Effector CD4-positive, alpha-beta T cell (primary cell): ENCODE data around the gene UBTF.
"Not testable (repeated sequence)": the region's sequence is repeated elsewhere in the genome, so short reads cannot be mapped to it uniquely, and the experiment has no call there.

Experiments
- DNase-seq: peaks from one replicate; pipeline ENCODE4 v3.0.0-alpha.2; 2020

The UBTF gene

DNA sequence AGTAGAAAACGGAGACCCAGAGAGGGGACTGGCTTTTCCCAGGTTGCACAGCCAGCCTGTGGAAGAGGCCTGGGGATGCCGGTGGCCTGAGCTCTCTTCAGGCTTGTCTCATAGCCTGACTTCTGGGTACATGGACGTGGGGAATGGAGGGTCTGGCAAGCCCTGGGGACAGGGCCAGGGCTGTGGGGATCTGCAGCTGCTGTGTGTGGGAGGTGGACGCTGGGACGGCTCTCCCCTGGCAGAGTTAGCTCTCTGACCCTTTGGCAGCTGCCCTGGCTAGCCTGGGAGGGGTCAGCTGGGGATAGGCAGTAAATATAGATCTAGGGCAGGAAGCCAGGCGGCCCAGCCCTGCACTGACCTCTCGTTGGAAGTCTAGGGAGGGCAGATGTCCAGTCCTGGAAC, 28.0 kb upstream of the UBTF start:
- DNase-seq = no peak

DNA sequence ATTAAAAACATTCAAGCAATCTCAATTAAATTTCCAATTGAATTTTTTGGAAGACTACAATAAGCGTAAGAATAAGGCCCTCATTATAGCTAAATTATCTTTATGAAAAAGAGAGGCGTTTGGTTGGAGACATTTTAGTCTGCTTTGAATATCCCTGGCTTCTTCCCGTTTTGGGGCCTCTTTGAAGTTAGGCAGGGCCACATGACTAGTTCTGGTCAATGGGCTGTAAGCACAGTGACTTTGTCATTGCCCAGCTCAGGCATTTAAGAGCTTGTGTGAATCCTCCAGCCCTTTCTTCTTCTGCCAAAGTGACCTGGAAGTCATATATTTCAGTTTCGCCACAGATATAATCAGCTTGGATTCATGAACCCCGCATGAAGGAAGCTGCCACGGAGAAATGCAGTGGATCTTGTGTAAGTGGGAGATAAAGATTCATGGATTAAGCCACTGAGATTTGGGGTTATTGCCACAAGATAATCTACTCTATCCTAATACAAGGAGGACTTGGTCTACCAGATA, 21.7 kb upstream of the UBTF start:
- DNase-seq = no peak

DNA sequence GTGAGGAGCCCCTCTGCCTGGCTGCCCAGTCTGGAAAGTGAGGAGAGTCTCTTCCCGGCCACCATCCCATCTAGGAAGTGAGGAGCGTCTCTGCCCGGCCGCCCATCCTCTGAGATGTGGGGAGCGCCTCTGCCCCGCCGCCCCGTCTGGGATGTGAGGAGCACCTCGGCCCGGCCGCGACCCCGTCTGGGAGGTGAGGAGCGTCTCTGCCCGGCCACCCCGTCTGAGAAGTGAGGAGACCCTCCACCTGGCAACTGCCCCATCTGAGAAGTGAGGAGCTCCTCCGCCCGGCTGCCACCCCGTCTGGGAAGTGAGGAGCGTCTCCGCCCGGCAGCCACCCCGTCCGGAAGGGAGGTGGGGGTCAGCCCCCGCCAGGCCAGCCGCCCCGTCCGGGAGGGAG, 18.4 kb upstream of the UBTF start:
- DNase-seq = not testable (repeated sequence)

DNA sequence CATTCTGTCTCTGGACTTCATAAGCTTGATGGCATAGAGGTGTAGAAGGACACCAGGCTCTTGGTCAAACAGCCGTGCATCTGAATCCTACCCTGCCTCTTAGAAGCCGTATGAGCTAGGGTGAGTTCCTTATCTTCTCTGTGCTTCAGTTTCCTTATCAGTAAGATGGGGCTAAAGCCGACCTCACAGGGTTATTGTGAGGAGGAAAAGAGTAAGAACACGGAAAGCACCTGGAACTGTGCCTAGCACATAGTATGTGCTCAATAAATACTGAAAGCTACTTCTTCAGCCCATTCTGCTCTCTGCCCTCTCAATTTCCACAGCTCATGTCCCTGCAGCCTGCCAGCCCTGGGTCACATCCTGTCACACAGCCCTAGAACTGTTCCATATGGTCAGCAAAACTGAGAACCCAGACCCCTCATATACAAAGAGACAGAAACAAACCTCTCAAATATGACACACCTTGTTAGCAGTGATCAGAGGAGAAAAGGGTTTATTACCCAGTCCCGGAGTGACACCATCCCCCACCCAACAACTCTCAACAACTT, 17.0 kb upstream of the UBTF start:
- DNase-seq = no peak

DNA sequence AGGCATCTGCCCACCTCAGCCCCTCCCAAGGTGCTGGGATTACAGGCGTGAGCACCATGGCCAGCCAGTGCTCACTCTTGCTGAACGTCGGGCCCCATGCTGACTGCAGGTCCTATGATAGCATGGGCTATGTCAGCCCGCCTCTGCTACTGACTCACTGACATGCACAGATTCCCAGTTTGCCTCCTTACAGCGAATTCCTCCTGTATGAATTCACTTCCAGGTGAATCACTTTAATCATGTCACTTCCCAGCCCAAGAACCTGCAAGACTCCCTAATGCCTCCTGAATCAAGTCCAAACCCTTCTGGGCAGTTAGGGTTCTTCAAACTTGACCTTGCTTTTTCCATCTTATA, 16.1 kb upstream of the UBTF start:
- DNase-seq = no peak

DNA sequence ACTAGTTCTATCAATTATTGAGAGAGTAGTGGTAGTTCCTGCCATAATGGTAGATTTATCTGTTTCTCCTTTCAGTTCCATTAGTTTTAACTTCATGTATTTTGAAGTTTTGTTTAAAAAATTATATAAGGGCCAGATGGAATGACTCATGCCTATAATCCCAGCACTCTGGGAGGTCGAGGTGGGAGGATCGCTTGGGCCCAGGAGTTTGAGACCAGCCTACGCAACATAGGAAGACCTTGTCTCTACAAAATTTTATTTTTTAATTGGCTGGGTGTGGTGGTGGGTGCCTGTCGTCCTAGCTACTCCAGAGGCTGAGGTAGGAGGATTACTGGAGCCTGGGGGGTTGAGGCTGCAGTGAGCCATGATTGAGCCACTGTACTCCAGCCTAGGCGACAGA, 14.1 kb upstream of the UBTF start:
- DNase-seq = no peak

DNA sequence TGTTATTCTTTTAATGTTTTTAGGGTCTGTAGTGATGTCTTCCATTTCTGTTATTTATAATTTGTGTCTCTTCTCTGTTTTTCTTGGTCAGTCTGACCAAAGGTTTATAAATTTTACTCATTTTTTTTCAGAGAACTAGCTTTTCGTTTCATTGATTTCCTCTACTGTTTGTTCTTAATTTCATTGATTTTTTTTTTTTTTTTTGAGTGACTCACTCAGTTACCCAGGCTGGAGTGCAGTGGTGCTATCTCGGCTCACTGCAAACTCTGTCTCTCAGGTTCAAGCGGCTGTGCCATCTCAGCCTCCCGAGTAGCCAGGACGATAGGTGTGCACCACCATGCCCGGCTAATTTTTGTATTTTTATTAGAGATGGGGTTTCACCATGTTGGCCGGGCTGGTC, 12.6 kb upstream of the UBTF start:
- DNase-seq = no peak

DNA sequence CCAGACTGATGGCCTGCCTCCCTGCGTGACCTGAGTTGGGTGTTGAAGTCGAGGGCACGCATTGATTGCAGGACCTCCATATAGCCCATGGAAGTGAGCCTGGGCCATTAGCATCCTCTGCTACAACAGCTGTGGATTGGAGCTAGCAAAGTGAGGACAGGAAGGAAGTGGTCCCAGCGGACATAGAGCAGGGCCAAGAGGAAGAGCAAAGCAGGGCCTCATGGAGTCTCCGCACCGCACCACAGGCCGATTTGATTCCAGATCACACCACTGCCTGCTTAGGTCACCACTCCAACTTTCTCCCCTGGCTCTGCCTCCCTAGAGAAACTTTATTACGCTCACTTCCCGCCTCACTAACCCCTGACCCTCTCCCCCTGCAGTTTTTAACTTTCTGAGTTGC, 10.7 kb upstream of the UBTF start:
- no peak for DNase-seq

DNA sequence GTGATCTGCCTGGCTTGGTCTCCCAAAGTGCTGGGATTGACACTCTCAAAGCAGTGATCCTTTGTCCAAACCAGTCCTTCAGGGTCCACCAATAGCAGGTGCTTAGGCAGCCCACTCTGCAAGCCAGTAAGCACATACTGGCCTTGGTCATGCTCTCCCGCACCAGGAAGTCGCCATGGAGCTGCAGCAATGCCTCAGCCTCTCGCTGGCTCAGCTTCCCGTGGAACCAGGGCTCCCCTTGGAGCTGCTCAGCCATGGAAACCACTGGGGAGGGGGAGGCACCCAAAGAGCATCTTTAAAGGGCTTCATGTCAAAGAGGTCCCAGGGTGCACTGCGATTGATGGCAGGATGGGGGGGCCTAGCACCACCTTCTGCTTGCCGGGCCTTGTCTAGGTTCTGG, 9.6 kb upstream of the UBTF start:
- DNase-seq = no peak

DNA sequence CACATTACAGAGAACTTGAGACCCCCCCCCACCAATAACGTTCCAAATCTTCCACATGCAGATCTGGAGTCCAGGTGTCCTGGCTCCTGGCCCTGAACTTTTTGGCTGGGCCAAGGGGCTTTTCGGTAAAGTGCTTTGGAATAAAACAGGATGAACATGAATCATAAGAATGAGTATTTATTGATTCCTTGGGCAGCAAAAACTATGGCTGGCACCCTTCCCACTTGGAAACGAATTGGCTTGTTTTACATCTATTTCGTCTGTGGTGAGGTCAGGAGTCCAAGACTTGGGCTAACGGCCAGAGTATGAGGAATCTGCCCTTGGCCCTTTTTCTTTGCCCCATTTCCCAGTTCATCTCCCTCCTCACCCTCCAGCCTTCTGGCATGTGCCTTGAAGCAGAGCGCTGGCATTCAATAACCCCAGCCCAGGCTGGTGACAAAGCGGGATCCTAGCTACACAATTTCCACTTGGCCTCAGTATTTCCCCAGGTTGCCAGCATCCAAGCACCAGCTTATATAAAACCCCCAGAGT, 4.1 kb upstream of the UBTF start:
- no peak for DNase-seq

DNA sequence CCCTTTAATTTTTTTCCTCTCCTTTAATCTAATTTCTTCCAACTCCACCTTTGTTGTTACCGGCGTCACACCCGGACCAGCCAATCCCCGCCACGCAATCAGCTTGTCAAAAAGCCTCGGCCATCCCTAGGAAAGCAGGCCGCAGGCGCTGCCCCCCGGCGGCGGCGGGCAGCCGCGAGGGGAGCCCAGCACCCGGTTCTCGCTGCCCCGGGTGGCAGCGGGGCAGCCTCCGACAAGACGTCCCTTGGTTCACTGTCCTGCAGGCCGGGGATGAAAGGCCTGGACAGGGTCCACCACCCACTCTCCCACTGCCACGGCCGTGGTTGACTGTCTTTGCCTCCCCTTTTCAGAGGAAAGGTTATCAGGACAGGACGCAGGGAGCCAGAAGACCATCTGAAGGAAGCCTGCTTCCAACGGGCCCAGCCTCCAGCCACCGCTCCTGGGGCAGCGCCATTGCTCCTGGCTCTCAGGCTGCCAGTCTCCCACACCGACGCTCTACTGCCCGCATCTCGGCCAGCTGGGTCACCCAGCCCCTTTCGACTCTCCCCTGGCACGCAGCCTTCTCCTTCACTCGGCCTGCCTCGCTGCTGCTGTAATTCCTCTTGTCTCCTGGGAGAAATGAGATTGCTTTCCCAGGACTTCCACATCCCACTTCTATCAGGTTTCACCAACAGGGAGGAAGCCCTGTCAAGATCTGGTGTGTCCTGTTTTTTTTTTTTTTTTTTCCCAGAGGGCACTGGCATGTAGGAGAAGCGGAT, 2.8 kb upstream of the UBTF start:
- peak; percentile 27 for DNase-seq

DNA sequence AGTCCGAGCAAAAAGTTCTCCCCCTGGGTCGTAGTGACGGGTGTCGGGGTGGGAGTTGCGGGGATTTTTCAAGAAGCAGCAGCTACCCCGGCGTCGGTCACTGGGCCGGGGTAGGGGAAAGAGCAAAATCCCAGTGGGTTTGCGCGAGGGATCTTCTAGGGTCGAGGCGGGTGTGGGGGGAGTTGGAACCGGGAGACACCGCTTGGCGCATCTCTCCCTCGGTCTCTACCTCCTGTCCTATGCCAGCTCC, 2.3 kb upstream of the UBTF start:
- no peak for DNase-seq

DNA sequence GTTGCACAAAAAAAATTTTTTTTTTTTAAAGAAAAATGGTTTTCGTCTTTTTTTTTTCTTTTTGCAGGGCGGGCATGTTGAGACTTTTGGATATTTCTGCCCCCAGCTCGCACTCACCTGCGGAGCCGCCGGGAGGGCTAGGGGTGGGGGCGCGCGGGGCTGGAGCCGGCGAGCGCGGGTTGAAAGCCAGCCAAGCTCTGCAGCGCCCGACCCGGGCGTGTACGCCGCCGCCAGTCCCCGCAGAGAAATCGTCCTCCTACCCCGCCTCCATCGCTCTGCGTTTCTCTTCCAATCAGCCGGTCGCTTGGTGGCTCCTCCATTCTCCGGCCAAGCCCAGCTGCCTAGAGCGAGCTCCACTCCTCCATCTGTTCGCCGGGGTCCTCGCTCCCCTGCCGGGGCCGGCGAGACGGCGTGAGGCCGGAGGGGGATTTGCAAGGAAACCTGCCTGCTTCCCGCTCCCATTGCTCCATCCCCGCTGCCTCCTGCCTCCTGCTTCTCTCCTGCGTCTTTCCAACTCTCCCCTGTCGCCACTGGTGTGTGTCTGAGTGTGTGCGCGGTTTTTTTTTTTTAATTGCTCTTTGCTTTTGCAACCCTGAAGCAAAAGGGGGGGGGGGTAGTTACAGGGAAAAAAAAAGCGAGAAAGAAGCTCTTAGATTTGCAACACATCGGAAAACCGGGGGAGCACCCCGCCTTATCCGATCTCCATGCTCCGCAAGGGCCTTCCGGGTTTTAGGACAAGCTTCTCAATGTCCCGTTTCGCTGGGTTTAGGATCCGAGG, 1.8 kb upstream of the UBTF start:
- peak; percentile 56 for DNase-seq

DNA sequence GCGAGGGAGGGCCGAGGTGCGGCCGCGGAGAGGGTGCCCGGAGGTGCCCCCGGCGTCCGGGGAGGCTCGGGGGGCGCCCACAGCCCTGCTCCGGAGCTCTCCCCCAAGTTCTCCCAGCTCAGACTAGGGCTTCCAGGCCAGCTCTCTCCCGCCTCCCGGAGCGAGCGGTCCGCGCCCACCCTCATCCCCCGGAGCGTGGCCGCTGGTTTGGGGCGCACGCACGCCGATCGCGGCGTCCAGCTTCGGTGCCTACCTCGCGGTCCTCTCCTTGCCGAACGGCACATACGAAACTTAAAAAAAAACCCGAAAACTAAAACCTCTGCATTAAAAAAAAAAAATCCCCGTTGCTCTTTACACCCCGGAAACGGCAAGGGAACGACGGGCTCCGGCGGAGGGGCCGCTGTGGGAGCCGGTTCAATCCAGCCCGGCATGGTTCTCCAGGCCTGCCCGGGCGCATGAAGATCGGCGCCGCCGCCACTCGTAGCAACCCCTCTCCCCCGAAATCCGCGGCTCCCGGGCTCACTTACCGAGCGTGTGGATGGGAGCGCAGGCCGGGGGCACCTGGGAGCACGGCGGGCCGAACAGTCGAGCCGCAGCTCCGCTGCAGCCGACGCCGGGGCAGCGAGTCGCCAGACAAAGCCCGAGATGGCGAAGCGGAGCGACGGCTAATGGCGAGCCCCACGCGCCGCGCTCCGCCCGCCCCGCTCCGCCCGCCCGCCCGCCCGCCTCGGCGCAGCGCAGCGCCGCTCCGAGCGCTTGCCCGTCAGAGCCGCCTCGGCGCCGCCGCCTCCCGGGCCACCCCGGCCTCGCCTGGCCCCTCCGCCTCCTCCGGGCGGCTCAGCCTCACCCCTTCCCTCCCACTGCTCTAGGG, 973 bp upstream of the UBTF start:
- peak; percentile 54 for DNase-seq

DNA sequence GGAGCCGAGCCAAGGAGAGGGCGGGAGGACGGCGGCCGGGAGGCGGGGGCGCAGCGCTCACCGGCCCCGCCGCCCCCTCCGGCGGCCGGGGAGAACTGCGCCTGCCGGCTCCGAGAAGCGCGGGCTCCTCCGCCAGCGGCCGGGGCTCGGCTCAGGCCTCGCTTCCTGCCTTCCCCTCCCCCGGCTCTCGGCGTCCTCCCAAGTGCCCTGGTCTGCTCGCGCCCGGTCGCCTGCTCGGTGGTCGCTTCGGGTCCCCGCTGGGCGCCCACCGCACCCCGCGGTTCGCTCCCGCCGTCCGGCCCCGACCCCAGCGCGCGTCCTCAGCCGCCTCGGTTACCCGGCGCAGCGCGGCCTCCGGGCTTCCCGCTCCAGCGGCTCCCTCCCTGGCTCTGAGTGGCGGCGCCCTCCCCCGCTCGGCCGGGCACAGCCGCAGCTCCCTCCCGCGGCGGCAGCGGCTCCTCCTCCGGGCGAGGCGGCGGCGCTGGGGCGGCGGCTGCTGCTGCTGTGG, 313 bp downstream of the UBTF start:
- DNase-seq = peak; percentile 57

DNA sequence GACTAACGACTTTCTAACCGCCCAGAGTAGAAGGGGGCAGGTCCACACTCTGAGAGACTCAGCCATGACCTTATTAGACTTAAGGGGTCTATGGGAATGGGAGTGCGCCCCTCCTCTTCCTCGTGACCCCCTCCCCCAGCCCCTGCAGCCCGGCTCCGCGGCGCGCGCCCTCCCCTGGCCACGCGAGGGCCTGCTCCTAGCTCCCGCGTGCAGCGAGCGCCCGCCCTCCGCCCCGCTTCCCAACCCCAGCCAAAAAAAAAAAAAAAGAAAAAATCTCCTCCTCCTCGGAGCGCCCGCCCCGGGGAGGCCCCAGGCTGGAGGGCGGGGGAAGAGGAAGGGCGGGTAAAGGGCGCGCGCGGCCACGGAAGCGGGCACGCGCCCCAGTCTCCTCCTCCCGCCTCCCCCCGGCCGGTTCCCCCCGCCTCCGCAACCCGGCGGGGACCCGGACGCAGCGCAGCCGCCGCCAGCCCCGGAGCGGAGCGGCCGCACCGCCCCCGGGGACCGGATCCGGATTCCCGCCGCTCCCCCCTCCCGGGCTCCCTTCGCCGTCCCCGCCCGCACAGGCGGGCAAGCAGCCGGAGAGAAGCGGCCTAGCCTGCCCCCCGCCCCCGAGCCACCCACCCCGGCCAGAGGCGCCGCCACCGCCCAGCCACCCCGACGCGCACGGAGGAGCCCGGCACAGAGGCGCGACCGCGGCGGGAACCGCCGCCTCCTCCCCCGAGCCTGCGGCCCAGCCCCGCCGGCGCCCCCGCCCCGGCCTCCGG, 949 bp downstream of the UBTF start:
- peak; percentile 78 for DNase-seq

DNA sequence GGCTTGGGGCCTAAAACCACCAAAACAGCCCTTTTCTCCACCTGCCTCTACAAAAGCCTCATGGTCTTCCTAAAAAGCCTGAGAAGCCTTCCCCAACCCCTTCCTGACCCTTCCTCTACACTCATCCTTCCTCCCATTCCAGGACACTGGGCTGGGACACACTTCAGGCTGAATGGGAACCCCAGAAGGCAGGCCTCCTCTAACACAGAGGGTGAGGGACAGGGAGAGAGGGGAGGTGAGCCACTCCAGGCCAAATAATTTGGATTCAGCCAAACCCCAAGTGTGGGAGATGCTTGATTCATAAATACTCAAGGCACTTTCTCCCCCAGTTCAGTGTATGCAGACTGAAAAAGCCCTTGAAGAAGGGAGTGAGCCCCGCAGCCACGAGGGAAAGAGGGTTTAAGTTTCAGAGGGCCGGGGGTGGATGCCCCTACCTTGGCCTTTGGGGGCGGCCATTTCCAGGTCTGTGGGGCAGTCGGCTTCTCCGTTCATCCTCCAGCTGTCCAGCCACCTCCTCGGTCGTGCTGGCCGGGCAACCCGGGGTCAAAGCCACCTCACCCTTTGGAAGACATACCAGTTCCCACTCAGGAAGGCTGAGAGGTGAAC, 1.6 kb downstream of the UBTF start:
- no peak for DNase-seq

DNA sequence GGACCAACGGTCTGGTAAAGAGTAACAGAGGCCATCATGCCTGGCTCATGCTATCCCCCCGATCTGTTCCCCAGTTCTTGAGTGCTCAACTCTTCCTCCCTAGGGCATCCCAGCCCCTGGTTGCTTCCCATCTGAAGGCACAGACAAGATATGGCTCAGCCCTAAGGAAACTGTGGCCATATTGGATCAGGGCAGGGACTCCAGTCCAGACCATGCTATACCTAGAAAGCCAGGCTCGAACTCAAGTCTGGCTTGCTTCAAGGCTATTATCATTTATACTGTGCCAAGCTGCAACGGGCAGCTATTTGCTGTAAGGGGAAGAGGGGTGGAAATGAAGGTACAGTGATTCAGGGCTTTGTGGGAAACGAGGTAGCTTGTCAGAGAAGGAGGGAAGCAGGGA, 2.8 kb downstream of the UBTF start:
- DNase-seq = no peak

DNA sequence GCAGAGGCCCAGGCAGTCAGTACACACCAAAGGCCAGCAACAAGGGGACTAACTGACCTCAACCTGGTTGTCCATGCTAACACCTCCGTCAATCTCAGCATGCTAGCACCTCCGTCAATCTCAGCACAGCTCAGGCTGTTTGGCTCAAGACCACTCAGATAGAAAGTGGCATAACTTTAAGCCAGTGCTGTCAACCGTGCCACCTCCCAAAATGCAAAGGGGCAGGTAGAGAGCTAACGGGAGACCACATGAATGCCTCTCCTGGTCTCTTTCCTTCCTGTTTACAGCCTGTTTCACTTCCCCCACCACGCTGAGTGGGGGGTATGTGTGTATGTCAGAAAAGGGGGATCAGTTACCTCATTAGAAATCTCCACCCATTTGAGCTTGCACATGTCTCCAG, 3.3 kb downstream of the UBTF start:
- no peak for DNase-seq

DNA sequence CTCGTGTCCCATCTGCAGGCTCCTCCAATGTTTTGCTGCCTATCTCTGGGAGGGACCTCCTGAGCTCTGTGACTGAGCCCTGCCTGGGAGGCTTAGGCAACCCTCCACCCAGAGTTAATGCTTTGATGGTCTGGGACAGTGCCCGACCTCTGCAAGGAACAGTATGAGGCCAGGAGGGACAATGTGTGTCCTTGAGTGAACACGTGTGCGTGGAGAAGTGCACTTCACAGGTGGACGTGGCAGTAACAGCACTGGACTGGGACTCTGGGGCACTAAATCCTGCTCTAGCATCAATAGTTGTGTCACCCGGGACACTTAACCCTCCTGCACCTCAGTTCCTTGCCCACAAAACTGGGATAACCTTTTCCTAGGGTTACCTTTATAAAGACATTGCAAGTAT, 4.6 kb downstream of the UBTF start:
- DNase-seq = no peak

DNA sequence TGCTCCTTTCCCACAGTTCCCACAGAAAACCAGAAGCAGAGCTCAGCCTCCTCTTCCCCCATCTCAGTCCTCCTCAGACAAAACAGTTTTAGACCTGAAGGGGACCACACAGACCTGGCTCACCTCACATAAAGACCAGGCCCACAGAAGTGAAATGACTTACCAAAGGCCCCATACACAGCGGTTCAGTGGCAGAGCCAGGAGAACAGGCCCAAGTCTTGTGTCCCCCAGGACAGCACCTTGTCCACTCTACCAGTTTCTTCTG, 5.3 kb downstream of the UBTF start:
- no peak for DNase-seq
